Mucosa of rectum (tissue), 2 donors: ENCODE data around the gene PCK2.

ENCODE experiments used
- H3K27ac ChIP-seq, 2 donors: one replicate each; pipeline ENCODE4 v1.7.0; 2013; ENCODE audit warnings: inconsistent platforms in 2 of 2, low read depth in 2 of 2, low read length in 2 of 2
- H3K27me3 ChIP-seq, 2 donors: one replicate each; pipeline ENCODE4 v1.7.0; 2013; ENCODE audit warnings: low read length in 2 of 2; ENCODE audit not compliant: control insufficient read depth in 2 of 2, insufficient read depth in 2 of 2
- H3K36me3 ChIP-seq, 2 donors: one replicate each; pipeline ENCODE4 v1.7.0; 2013; ENCODE audit warnings: low read length in 2 of 2; ENCODE audit not compliant: control insufficient read depth in 2 of 2, insufficient read depth in 2 of 2
- H3K4me1 ChIP-seq, 2 donors: one replicate each; pipeline ENCODE4 v1.7.0; 2013; ENCODE audit warnings: low read length in 2 of 2, mild to moderate bottlenecking in 1 of 2; ENCODE audit not compliant: control insufficient read depth in 2 of 2, insufficient read depth in 2 of 2
- H3K4me3 ChIP-seq, 2 donors: one replicate each; pipeline ENCODE4 v1.7.0; 2013; ENCODE audit warnings: low read length in 2 of 2
- H3K9ac ChIP-seq, 2 donors: one replicate each; pipeline ENCODE4 v1.7.0; 2013; ENCODE audit warnings: low read length in 2 of 2, low read depth in 1 of 2, mild to moderate bottlenecking in 1 of 2
- H3K9me3 ChIP-seq, 2 donors: one replicate each; pipeline ENCODE4 v1.7.0; 2013; ENCODE audit warnings: low read length in 2 of 2; ENCODE audit not compliant: control insufficient read depth in 2 of 2
- donor health status: healthy.
- donor health status: Normal muscosa, but diverticular disease.

Gene PCK2

GRCh38 chr14:24054646-24055045 lies 39.5 kb upstream of the PCK2 start:
- Histone ChIP-seq H3K4me3 (no peak overlapping the region), H3K9ac (no peak overlapping the region), H3K4me1 (peaks cover 8 to 9% of the 10 kb centered on the region in 2 donors), H3K27me3 (peaks cover 0 to 2% of the 10 kb centered on the region in 2 donors), H3K36me3 (no peaks in the 10 kb centered on the region), H3K9me3 (peaks cover 0 to 2% of the 10 kb centered on the region in 2 donors), H3K27ac (no peak overlapping the region)

DNA sequence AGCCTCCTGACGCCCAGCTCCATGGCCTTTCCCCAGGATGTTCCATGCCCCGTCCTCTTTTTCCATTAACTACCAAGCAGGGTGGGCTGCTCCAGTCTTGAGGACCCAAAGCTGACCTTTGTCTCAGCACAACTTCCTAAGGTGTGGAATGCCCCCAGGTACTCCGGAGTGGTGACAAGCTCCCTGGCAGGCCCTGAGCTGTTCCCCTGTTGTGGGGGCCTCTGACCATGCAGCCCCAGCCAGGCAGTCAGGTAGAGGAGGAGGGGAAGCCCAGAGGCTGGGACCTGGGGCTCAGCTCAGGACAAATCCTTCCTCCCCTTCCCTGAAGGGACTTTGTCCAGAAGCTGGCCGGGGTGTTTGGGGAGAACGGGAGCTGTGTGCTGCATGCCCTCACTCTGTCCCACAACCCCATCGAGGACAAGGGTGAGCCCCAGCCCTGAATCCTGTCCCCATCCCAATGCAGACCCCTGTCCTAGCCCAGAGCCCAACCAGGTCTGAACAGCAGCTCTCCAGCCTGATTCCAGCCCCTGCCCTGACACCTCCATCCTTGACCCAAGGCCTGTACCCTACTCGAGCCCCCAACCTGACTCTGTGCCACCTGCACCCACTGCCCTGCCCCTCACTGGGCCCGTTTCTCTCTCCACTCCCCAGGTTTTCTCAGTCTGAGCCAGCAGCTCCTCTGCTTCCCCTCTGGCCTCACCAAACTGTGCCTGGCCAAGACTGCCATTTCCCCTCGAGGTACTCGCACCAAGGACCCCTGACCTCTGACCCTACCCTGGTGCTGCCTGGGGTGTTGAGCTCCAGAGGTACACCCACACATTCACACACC lies 37.9 kb upstream of the PCK2 start:
- no peak overlapping the region for H3K9ac ChIP-seq
- peaks cover 0 to 2% of the 10 kb centered on the region in 2 donors for H3K9me3 ChIP-seq
- peaks cover 9 to 10% of the 10 kb centered on the region in 2 donors for H3K4me1 ChIP-seq
- peaks cover 0 to 2% of the 10 kb centered on the region in 2 donors for H3K27me3 ChIP-seq
- H3K36me3 ChIP-seq = no peaks in the 10 kb centered on the region
- H3K4me3 ChIP-seq = no peak overlapping the region
- no peak overlapping the region for H3K27ac ChIP-seq

DNA sequence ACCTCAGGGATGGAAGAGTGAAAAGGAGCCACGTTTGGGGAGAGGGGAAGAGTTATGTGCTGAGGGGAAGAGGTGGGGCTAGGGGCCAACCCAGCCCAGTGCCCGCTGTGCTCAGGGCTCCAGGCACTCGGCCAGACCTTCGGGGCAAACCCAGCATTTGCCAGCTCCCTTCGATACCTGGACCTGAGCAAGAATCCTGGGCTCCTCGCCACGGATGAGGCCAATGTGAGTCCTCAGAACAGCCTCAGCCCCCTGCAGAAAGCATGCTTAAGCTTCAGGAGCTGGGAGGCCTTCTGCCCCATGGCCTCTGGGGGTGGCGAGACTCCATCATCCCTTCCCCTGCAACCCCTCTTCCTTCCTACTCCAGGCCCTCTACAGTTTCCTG lies 37.3 kb upstream of the PCK2 start:
- peaks cover 0 to 2% of the 10 kb centered on the region in 2 donors for H3K27me3 ChIP-seq
- H3K4me3 ChIP-seq = no peak overlapping the region
- no peak overlapping the region for H3K9ac ChIP-seq
- no peaks in the 10 kb centered on the region for H3K36me3 ChIP-seq
- no peak overlapping the region for H3K27ac ChIP-seq
- peaks cover 13 to 15% of the 10 kb centered on the region in 2 donors for H3K4me1 ChIP-seq
- peaks cover 0 to 2% of the 10 kb centered on the region in 2 donors for H3K9me3 ChIP-seq

DNA sequence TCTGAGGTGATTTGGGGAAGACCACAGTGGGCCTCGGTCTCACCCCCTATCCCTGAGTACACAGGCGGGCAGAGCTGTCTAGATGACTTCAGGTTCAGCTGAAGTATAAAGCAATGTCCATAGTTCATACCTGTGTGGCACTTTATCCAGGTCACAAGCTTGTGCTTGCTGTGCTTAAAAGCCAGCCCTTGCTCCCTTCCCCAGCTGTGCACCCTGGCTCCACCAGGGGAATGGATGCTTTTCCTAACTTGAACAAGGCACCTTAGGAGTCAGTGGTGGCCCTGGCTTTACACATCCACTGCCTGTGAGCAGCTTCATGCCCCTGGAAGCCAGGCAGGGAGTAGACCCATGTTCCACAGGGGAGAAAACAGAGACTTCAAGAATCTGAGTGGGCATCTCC lies 36.8 kb upstream of the PCK2 start:
- Histone ChIP-seq H3K36me3 (no peaks in the 10 kb centered on the region), H3K9me3 (peaks cover 0 to 2% of the 10 kb centered on the region in 2 donors), H3K27me3 (peaks cover 0 to 2% of the 10 kb centered on the region in 2 donors)

GRCh38 chr14:24057867-24058259 lies 36.2 kb upstream of the PCK2 start:
- H3K27ac ChIP-seq = no peak overlapping the region
- no peak overlapping the region for H3K9ac ChIP-seq
- peaks cover 0 to under 1% of the 10 kb centered on the region in 2 donors for H3K9me3 ChIP-seq
- H3K4me1 ChIP-seq = peaks cover 5 to 8% of the 10 kb centered on the region in 2 donors
- no peaks in the 10 kb centered on the region for H3K36me3 ChIP-seq
- H3K27me3 ChIP-seq = peaks cover 0 to 2% of the 10 kb centered on the region in 2 donors
- no peak overlapping the region for H3K4me3 ChIP-seq

More for the DNA sequence above, 36.8 kb upstream of the PCK2 start:
- Histone ChIP-seq H3K9ac (no peak overlapping the region), H3K4me1 (peaks cover 10 to 14% of the 10 kb centered on the region in 2 donors), H3K27ac (no peak overlapping the region), H3K4me3 (no peak overlapping the region)

- Histone ChIP-seq H3K36me3 (no peaks in the 10 kb centered on the region), H3K27me3 (peaks cover 0 to 2% of the 10 kb centered on the region in 2 donors), H3K9ac (no peak overlapping the region), H3K4me3 (no peak overlapping the region), H3K9me3 (no peaks in the 10 kb centered on the region), H3K27ac (no peak overlapping the region), H3K4me1 (peaks cover 5 to 7% of the 10 kb centered on the region in 2 donors)
Measured at GRCh38 chr14:24058260-24058950, 35.7 kb upstream of the PCK2 start.

DNA sequence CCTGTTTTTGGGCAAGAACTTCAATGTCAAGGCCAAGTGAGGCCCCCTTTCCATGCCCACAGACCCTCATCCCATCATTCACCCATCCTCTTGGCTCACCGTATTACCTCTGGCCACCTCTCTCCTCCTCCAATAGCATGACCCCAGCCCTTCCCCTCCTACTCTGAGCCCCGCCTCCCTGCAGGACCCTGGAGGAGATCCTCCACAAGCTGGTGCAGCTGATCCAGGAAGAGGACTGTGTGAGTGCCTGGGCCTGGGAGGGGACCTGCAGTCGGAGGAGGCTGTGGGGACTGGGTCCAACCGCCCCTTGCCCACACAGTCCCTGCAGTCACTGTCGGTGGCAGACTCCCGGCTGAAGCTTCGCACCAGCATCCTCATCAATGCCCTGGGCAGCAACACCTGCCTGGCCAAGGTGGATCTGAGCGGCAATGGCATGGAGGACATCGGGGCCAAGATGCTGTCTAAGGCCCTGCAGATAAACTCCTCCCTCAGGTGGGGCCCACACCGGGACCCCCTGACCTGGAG lies 35.1 kb upstream of the PCK2 start:
- no peak overlapping the region for H3K9ac ChIP-seq
- peaks cover 5 to 7% of the 10 kb centered on the region in 2 donors for H3K4me1 ChIP-seq
- H3K9me3 ChIP-seq = no peaks in the 10 kb centered on the region
- H3K27ac ChIP-seq = no peak overlapping the region
- peaks cover 0 to 2% of the 10 kb centered on the region in 2 donors for H3K27me3 ChIP-seq
- H3K4me3 ChIP-seq = no peak overlapping the region
- H3K36me3 ChIP-seq = no peaks in the 10 kb centered on the region

- H3K9me3 ChIP-seq = no peaks in the 10 kb centered on the region
- H3K36me3 ChIP-seq = no peaks in the 10 kb centered on the region
- no peak overlapping the region for H3K27ac ChIP-seq
- peaks cover 0 to 2% of the 10 kb centered on the region in 2 donors for H3K27me3 ChIP-seq
- H3K4me3 ChIP-seq = no peak overlapping the region
- peaks cover 5 to 7% of the 10 kb centered on the region in 2 donors for H3K4me1 ChIP-seq
- H3K9ac ChIP-seq = no peak overlapping the region
Measured at GRCh38 chr14:24059841-24060388, 34.2 kb upstream of the PCK2 start.

GRCh38 chr14:24060443-24060842 lies 33.7 kb upstream of the PCK2 start:
- peaks cover 5 to 7% of the 10 kb centered on the region in 2 donors for H3K4me1 ChIP-seq
- no peak overlapping the region for H3K27ac ChIP-seq
- no peak overlapping the region for H3K9ac ChIP-seq

More at GRCh38 chr14:24060443-24060842, 33.7 kb upstream of the PCK2 start:
- Histone ChIP-seq H3K36me3 (no peaks in the 10 kb centered on the region), H3K9me3 (no peaks in the 10 kb centered on the region), H3K4me3 (no peak overlapping the region), H3K27me3 (peaks cover 0 to 2% of the 10 kb centered on the region in 2 donors)
